Measurements from ENCODE around the gene TRIM40. TPM values are rescaled to one million over a fixed set of nuclear protein-coding genes. Genes with fewer than 3 reads are reported as not detected.
"Not testable (repeated sequence)": the region's sequence is repeated elsewhere in the genome, so short reads cannot be mapped to it uniquely, and the experiment has no call there.

Gene TRIM40
- total and polyA plus RNA-seq, 8 donors = not detected

GRCh38 chr6:30163090-30163917, 27.4 kb downstream of the TRIM40 start, which contains the start of gene TRIM15:
TRIM15 (plus strand) TSS chr6:30163546; CDS start chr6:30163685, 139 bp downstream.
- TF ChIP-seq CTCF (IDR thresholded peaks at IDR 0.05) = no peak
- no peak for FAIRE-seq
- peak in 3 of 4 donors; percentile 28 to 65 (median 63) for ATAC-seq

GRCh38 chr6:30163918-30164654, 28.1 kb downstream of the TRIM40 start:
- no peak for DNase-seq
- no peak overlapping the region for H3K27ac ChIP-seq

More at GRCh38 chr6:30163090-30163917, 27.4 kb downstream of the TRIM40 start, which contains the start of gene TRIM15:
- intact Hi-C loops (cut with DNase I) = no loop called here
- Histone ChIP-seq H3K27me3 (no peaks in the 10 kb centered on the region), H3K4me3 (no peak within 1 kb of the TSS), H3K9me3 (no peaks in the 10 kb centered on the region), H3K4me1 (no peaks in the 10 kb centered on the region), H3K27ac (no peak within 1 kb of the TSS), H3K36me3 (no peaks in the 10 kb centered on the region)
- no peak for DNase-seq
- 64 to 72% methylated on average over 29 to 31 of the region's 31 CpGs for WGBS, 2 donors

GRCh38 chr6:30164714-30165113, 28.8 kb downstream of the TRIM40 start:
- WGBS, 2 donors = 69 to 77% methylated on average over 4 of the region's 4 CpGs
- FAIRE-seq (no peak), DNase-seq (no peak), ATAC-seq (no peak)
- no peaks in the 10 kb centered on the region for H3K36me3 ChIP-seq
- intact Hi-C loops (cut with DNase I) = no loop called here
- no peaks in the 10 kb centered on the region for H3K27me3 ChIP-seq
- H3K4me3 ChIP-seq = no peak overlapping the region
- no peaks in the 10 kb centered on the region for H3K4me1 ChIP-seq
- no peak overlapping the region for H3K27ac ChIP-seq
- no peak for TF ChIP-seq CTCF (IDR thresholded peaks at IDR 0.05)
- H3K9me3 ChIP-seq = no peaks in the 10 kb centered on the region

More at GRCh38 chr6:30163918-30164654, 28.1 kb downstream of the TRIM40 start:
- Histone ChIP-seq H3K27me3 (no peaks in the 10 kb centered on the region), H3K4me3 (no peak overlapping the region), H3K9me3 (no peaks in the 10 kb centered on the region), H3K36me3 (no peaks in the 10 kb centered on the region), H3K4me1 (no peaks in the 10 kb centered on the region)
- no peak for TF ChIP-seq CTCF (IDR thresholded peaks at IDR 0.05)
- 76 to 79% methylated on average over 16 of the region's 16 CpGs for WGBS, 2 donors
- intact Hi-C loops (cut with DNase I) = no loop called here
- ATAC-seq = no peak
- no peak for FAIRE-seq

GRCh38 chr6:30165238-30165637, 29.3 kb downstream of the TRIM40 start:
- H3K9me3 ChIP-seq; H3K36me3 ChIP-seq; ATAC-seq; H3K4me1 ChIP-seq; H3K27me3 ChIP-seq; intact Hi-C loops (cut with DNase I); H3K4me3 ChIP-seq; FAIRE-seq; H3K27ac ChIP-seq; DNase-seq: not testable (repeated sequence)
- WGBS, 2 donors = 78 to 94% methylated on average over 1 of the region's 1 CpG

- no peaks in the 10 kb centered on the region for H3K4me1 ChIP-seq
- FAIRE-seq (no peak), DNase-seq (no peak)
Observed at GRCh38 chr6:30167101-30167500, 31.2 kb downstream of the TRIM40 start.

More at GRCh38 chr6:30167101-30167500, 31.2 kb downstream of the TRIM40 start:
- intact Hi-C loops (cut with DNase I) = no loop called here
- no peak for ATAC-seq
- 50 to 60% methylated on average over 6 of the region's 6 CpGs for WGBS, 2 donors
- peaks cover 0 to 10% (median 3%) of the 10 kb centered on the region in 4 donors for H3K27me3 ChIP-seq
- TF ChIP-seq CTCF (IDR thresholded peaks at IDR 0.05) = no peak
- no peak overlapping the region for H3K27ac ChIP-seq
- H3K9me3 ChIP-seq = no peaks in the 10 kb centered on the region
- H3K4me3 ChIP-seq = no peak overlapping the region
- H3K36me3 ChIP-seq = no peaks in the 10 kb centered on the region

All from pancreas (tissue), 10 donors.